ENCODE data around the gene OXGR1. TPM values are rescaled to one million over a fixed set of nuclear protein-coding genes. Genes with fewer than 3 reads are reported as not detected.

Gene OXGR1
- total RNA-seq, 4 donors from 2014 or later: 0.17 to 5.5 (median 1.2) TPM

DNA sequence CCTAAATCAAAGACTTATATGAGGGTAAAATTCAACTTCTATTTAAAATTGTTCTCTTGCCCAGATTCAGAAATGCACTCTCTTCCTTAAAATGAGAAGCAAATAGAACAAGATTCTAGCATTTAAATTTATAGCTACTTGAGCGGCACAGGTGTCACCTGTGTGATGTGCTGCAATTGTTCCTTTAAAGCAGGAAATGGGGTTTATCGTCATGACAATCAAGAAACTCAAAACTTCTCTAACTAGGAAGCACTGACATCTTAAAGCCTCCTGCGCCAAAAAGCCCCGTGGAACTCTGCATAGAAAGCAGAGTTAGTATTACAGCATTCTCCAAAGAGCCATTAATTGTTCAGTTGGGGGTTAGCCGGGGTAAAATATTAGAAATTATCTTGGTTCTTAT lies 2.6 kb upstream of the OXGR1 start:
- peaks cover 0 to 44% (median 8%) of the 10 kb centered on the region in 4 donors for H3K27me3 ChIP-seq
- no peaks in the 10 kb centered on the region for H3K36me3 ChIP-seq
- intact Hi-C loops (cut with DNase I): no loop called here
- no peaks in the 10 kb centered on the region for H3K9me3 ChIP-seq
- DNase-seq (ENCODE audit: extremely low spot score): no peak
- 58% methylated on average over 5 of the region's 5 CpGs for WGBS
- H3K4me3 ChIP-seq: no peak overlapping the region
- H3K27ac ChIP-seq (replicated peaks in 1 of 4): no peak overlapping the region
- H3K4me1 ChIP-seq: peaks cover 7 to 15% (median 14%) of the 10 kb centered on the region in 4 donors
- no peak for TF ChIP-seq POLR2A (IDR thresholded peaks at IDR 0.05; ENCODE audit: low read depth)
- TF ChIP-seq, protein P1, sequence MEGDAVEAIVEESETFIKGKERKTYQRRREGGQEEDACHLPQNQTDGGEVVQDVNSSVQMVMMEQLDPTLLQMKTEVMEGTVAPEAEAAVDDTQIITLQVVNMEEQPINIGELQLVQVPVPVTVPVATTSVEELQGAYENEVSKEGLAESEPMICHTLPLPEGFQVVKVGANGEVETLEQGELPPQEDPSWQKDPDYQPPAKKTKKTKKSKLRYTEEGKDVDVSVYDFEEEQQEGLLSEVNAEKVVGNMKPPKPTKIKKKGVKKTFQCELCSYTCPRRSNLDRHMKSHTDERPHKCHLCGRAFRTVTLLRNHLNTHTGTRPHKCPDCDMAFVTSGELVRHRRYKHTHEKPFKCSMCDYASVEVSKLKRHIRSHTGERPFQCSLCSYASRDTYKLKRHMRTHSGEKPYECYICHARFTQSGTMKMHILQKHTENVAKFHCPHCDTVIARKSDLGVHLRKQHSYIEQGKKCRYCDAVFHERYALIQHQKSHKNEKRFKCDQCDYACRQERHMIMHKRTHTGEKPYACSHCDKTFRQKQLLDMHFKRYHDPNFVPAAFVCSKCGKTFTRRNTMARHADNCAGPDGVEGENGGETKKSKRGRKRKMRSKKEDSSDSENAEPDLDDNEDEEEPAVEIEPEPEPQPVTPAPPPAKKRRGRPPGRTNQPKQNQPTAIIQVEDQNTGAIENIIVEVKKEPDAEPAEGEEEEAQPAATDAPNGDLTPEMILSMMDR (IDR thresholded peaks at IDR 0.05): no peak
- no peak for TF ChIP-seq EP300 (IDR thresholded peaks at IDR 0.05)
- TF ChIP-seq POLR2AphosphoS5 (IDR thresholded peaks at IDR 0.05): no peak

DNA sequence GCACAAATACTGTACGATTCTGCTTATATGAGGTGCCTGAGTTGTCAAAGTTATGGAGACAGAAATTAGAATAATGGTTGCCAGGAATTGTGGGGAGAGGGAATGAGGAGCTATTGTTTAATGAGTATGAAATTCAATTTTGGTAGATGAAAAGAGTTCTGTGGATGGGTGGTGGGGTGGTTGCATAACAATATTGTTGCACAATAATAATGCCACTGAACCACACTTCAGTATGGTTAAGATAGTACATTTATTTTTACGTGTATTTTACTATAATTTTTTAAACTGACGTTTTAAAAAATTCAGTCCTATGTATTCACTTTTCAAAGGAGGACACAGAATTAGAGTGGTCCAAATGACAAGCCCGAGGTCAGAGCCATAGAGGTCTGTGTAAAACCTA lies 1.8 kb upstream of the OXGR1 start:
- H3K27ac ChIP-seq (replicated peaks in 1 of 4): no peak overlapping the region
- H3K4me3 ChIP-seq: no peak overlapping the region
- intact Hi-C loops (cut with DNase I): no loop called here
- TF ChIP-seq, protein P1 (IDR thresholded peaks at IDR 0.05): no peak
- TF ChIP-seq POLR2AphosphoS5 (IDR thresholded peaks at IDR 0.05) (no peak), POLR2A (IDR thresholded peaks at IDR 0.05; ENCODE audit: low read depth) (no peak), EP300 (IDR thresholded peaks at IDR 0.05) (no peak)
- no peaks in the 10 kb centered on the region for H3K9me3 ChIP-seq
- DNase-seq (ENCODE audit: extremely low spot score): no peak
- peaks cover 7 to 15% (median 14%) of the 10 kb centered on the region in 4 donors for H3K4me1 ChIP-seq
- peaks cover 0 to 49% (median 8%) of the 10 kb centered on the region in 4 donors for H3K27me3 ChIP-seq
- WGBS: 73% methylated on average over 4 of the region's 4 CpGs
- H3K36me3 ChIP-seq: no peaks in the 10 kb centered on the region

DNA sequence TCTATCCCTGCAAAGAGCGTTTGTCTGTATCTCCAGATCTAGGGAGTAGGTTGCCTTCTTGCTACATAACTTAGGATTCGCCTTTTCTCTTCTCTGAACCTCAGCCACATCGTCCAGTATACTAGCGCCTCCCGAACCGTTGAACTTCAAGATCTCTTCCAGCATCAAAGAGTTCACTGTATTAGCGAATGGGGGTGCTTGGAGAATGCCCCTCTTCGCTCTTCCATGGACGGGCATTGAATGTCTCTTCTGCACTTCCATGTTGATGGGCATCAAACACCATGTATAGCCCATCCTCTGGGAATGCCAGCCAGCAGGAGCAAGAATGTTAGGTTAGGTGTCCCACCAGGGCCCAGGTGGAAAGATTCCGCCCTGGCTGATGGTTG lies 575 bp upstream of the OXGR1 start:
- Histone ChIP-seq H3K36me3 (no peaks in the 10 kb centered on the region), H3K4me3 (peak overlapping the region in 2 of 4 donors; percentile 50 to 54), H3K27ac (replicated peaks in 1 of 4) (no peak overlapping the region), H3K27me3 (peaks cover 0 to 49% (median 8%) of the 10 kb centered on the region in 4 donors), H3K4me1 (peaks cover 7 to 15% (median 14%) of the 10 kb centered on the region in 4 donors), H3K9me3 (no peaks in the 10 kb centered on the region)
- intact Hi-C loops (cut with DNase I): no loop called here
- TF ChIP-seq POLR2AphosphoS5 (IDR thresholded peaks at IDR 0.05) (no peak), POLR2A (IDR thresholded peaks at IDR 0.05; ENCODE audit: low read depth) (no peak), EP300 (IDR thresholded peaks at IDR 0.05) (no peak)
- TF ChIP-seq, protein P1 (IDR thresholded peaks at IDR 0.05): no peak
- 59% methylated on average over 10 of the region's 10 CpGs for WGBS
- DNase-seq (ENCODE audit: extremely low spot score): no peak

DNA sequence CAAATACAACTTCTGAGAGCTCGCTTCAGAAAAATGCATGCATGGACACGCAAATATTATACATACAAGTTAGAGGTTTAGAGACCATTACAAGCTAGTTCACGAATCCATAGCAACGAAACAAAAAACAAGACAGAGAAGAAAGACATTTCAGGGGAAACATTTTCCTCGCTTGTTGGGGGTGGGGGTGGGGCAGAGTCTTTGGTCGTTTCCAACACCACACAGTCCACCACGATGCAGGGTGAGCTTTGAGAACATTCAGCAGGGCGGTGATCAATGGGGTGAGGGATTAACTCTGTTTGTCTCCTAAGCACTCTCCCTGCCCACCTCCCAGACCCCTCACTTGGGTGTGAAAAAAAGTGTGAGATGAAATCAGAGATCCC lies 651 bp downstream of the OXGR1 start:
- 30% methylated on average over 8 of the region's 8 CpGs for WGBS
- no peaks in the 10 kb centered on the region for H3K36me3 ChIP-seq
- H3K9me3 ChIP-seq: no peaks in the 10 kb centered on the region
- H3K4me1 ChIP-seq: peaks cover 7 to 15% (median 14%) of the 10 kb centered on the region in 4 donors
- DNase-seq (ENCODE audit: extremely low spot score): no peak
- TF ChIP-seq POLR2A (IDR thresholded peaks at IDR 0.05; ENCODE audit: low read depth): no peak
- TF ChIP-seq EP300 (IDR thresholded peaks at IDR 0.05): no peak
- TF ChIP-seq POLR2AphosphoS5 (IDR thresholded peaks at IDR 0.05): no peak
- TF ChIP-seq, protein P1 (IDR thresholded peaks at IDR 0.05): no peak
- intact Hi-C loops (cut with DNase I): no loop called here
- peaks cover 0 to 46% (median 8%) of the 10 kb centered on the region in 4 donors for H3K27me3 ChIP-seq
- H3K4me3 ChIP-seq: peak overlapping the region; percentile 50 to 66 (median 53)
- H3K27ac ChIP-seq (replicated peaks in 1 of 4): no peak overlapping the region

DNA sequence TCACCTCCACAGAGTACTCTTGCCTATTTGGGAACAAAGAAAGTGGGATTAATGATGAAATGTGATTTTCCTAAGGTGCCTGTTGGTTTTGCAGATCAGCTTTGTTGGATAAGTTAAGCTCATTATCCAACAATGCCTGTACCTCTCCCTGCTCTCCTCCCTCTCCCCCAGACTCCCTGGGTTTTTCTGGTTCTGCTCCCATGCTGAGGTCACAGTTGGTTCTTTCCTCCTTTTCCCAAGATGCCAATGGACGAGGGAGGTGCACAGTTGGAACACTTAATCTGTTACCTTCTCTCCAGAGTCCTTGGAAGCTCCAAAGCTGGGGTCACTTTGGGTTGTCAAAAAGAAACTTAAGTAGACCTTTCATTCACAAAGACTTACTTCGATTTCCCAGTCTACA lies 1.6 kb downstream of the OXGR1 start:
- Histone ChIP-seq H3K27me3 (peaks cover 0 to 44% (median 8%) of the 10 kb centered on the region in 4 donors), H3K27ac (replicated peaks in 1 of 4) (no peak overlapping the region), H3K36me3 (no peaks in the 10 kb centered on the region), H3K4me1 (peaks cover 7 to 15% (median 14%) of the 10 kb centered on the region in 4 donors), H3K4me3 (no peak overlapping the region), H3K9me3 (no peaks in the 10 kb centered on the region)
- 77% methylated on average over 2 of the region's 2 CpGs for WGBS
- TF ChIP-seq POLR2AphosphoS5 (IDR thresholded peaks at IDR 0.05) (no peak), POLR2A (IDR thresholded peaks at IDR 0.05; ENCODE audit: low read depth) (no peak), EP300 (IDR thresholded peaks at IDR 0.05) (no peak)
- TF ChIP-seq, protein P1 (IDR thresholded peaks at IDR 0.05): no peak
- no peak for DNase-seq (ENCODE audit: extremely low spot score)
- intact Hi-C loops (cut with DNase I): no loop called here

Measured in esophagus muscularis mucosa (tissue), 4 donors.